IPS-15b (cell line): ENCODE measurements around the gene FCMR.
"Not testable (repeated sequence)": the region's sequence is repeated elsewhere in the genome, so short reads cannot be mapped to it uniquely, and the experiment has no call there.

ENCODE experiments used
- H3K27me3 ChIP-seq: one replicate; pipeline ENCODE4 v1.6.1; 2013; ENCODE audit warnings: low read length; ENCODE audit not compliant: control insufficient read depth, insufficient read depth
- H3K36me3 ChIP-seq: one replicate; pipeline ENCODE4 v1.6.1; 2013; ENCODE audit warnings: low read length; ENCODE audit not compliant: control insufficient read depth, insufficient read depth
- H3K4me1 ChIP-seq: one replicate; pipeline ENCODE4 v1.6.1; 2013; ENCODE audit warnings: mild to moderate bottlenecking, low read length; ENCODE audit not compliant: control insufficient read depth, insufficient read depth
- H3K4me3 ChIP-seq: one replicate; pipeline ENCODE4 v1.5.1; 2013; ENCODE audit warnings: low read depth, low read length
- H3K9ac ChIP-seq: one replicate; pipeline ENCODE4 v1.6.1; 2013; ENCODE audit warnings: low read depth, mild to moderate bottlenecking, low read length
- H3K9me3 ChIP-seq: one replicate; pipeline ENCODE4 v1.6.1; 2013; ENCODE audit warnings: mild to moderate bottlenecking, low read length; ENCODE audit not compliant: control insufficient read depth, insufficient read depth

Gene FCMR

GRCh38 chr1:206856674-206857464 lies 64.9 kb downstream of the FCMR start:
- H3K9me3 ChIP-seq, result no peaks in the 10 kb centered on the region
- no peak overlapping the region for H3K9ac ChIP-seq
- H3K27me3 ChIP-seq, result no peaks in the 10 kb centered on the region
- no peaks in the 10 kb centered on the region for H3K4me1 ChIP-seq
- no peaks in the 10 kb centered on the region for H3K36me3 ChIP-seq
- H3K4me3 ChIP-seq, result no peak overlapping the region

- Histone ChIP-seq H3K9me3 (no peaks in the 10 kb centered on the region), H3K9ac (no peak overlapping the region), H3K4me1 (no peaks in the 10 kb centered on the region), H3K36me3 (no peaks in the 10 kb centered on the region), H3K27me3 (no peaks in the 10 kb centered on the region), H3K4me3 (no peak overlapping the region)
These were observed 65.9 kb downstream of the FCMR start for GRCh38 chr1:206855859-206856258.

- H3K36me3 ChIP-seq, result no peaks in the 10 kb centered on the region
- H3K9ac ChIP-seq, result no peak overlapping the region
- no peak overlapping the region for H3K4me3 ChIP-seq
- H3K27me3 ChIP-seq, result no peaks in the 10 kb centered on the region
- no peaks in the 10 kb centered on the region for H3K4me1 ChIP-seq
- no peaks in the 10 kb centered on the region for H3K9me3 ChIP-seq
These were observed 67.2 kb downstream of the FCMR start for GRCh38 chr1:206854401-206855129.

- not testable (repeated sequence) for H3K9me3 ChIP-seq, H3K27me3 ChIP-seq, H3K9ac ChIP-seq, H3K4me1 ChIP-seq, H3K4me3 ChIP-seq, H3K36me3 ChIP-seq
These were observed 68.0 kb downstream of the FCMR start for GRCh38 chr1:206853696-206854095.
